HepG2 (cell line): Measurements from ENCODE around the gene PVR. TPM values are rescaled to one million over a fixed set of nuclear protein-coding genes. Genes with fewer than 3 reads are reported as not detected.

Experiments used
- ATAC-seq: fragments of 200-7000 bp; cut with Tn5 transposase; 3 replicates; pipeline ENCODE4 v1.9.1; 2020; ENCODE audit warnings: mild to moderate bottlenecking, moderate library complexity
- BruUV-seq: library from RNA; stranded (reverse); fragments of 400-500 nt; replicated peaks from 2 replicates; lab custom pipeline; 2021; lab: Mats Ljungman, UMichigan
- CTCF ChIA-PET: fragments of 300-600 bp; formaldehyde crosslinking; extraction: SDS; loops from one replicate; lab custom pipeline; 2021; ENCODE audit warnings: low total read pairs, inconsistent platforms, low intra/inter-chr PET ratio; lab: Yijun Ruan, JAX
- POLR2A ChIA-PET: fragments of 350-600 bp; sonication (Branson Sonifier 250); formaldehyde crosslinking; loops from one replicate; lab custom pipeline; 2020; ENCODE audit warnings: antibody characterized with exemption, inconsistent platforms; lab: Yijun Ruan, JAX
- DNase-seq: peaks from one replicate; pipeline ENCODE4 v3.0.0-alpha.2; 2015; ENCODE audit warnings: low spot score
- FAIRE-seq: peaks from 3 replicates; lab custom pipeline; 2011; peaks lifted over from hg19 to GRCh38; lab: Jason Lieb, UNC
- H2AFZ ChIP-seq: one replicate; pipeline ENCODE4 v1.6.1; 2011; ENCODE audit warnings: low read length, inconsistent platforms
- H3K27ac ChIP-seq: fragments of 300-600 bp; 3 replicates; pipeline ENCODE4 v1.8.0; 2011; ENCODE audit warnings: mixed run types, mild to moderate bottlenecking, mixed read lengths, low read length, inconsistent platforms; ENCODE audit not compliant: insufficient read depth; ENCODE audit errors: extremely low read length
- H3K27me3 ChIP-seq, 2 experiments: fragments of 200-600 bp in 1 of 2; 2 replicates in 1 of 2; 3 replicates in 1 of 2; pipeline versions ENCODE4 v1.6.0 to v1.8.0; 2011; ENCODE audit warnings: low read length in 2 of 2, mild to moderate bottlenecking in 2 of 2, moderate library complexity in 2 of 2, inconsistent platforms in 1 of 2; ENCODE audit not compliant: insufficient read depth in 2 of 2, control insufficient read depth in 1 of 2
- H3K36me3 ChIP-seq, 2 experiments: fragments of 200-600 bp in 1 of 2; replicated peaks in 1 of 2; 2 replicates in 1 of 2; 3 replicates in 1 of 2; pipeline versions ENCODE4 v1.5.1 to v1.8.0; 2011; ENCODE audit warnings: low read length in 2 of 2, inconsistent platforms in 1 of 2; ENCODE audit not compliant: insufficient read depth in 2 of 2, control insufficient read depth in 1 of 2
- H3K4me1 ChIP-seq: 2 replicates; pipeline ENCODE4 v1.5.1; 2012; ENCODE audit warnings: low read length, inconsistent platforms; ENCODE audit not compliant: insufficient read depth
- H3K4me2 ChIP-seq: 2 replicates; pipeline ENCODE4 v1.6.0; 2011; ENCODE audit warnings: low read depth, low read length, inconsistent platforms
- H3K4me3 ChIP-seq, 3 experiments: fragments of 200-600 bp in 1 of 3; sonication (generic), shearing (Covaris generic) in 1 of 3; replicated peaks in 1 of 3; 2 replicates each; pipeline ENCODE4 v1.5.1; 2011 to 2016; ENCODE audit warnings: low read length in 3 of 3, inconsistent platforms in 2 of 3, low read depth in 2 of 3, mild to moderate bottlenecking in 2 of 3, control low read depth in 1 of 3, mixed read lengths in 1 of 3; ENCODE audit not compliant: insufficient read depth in 1 of 3
- H3K79me2 ChIP-seq: one replicate; pipeline ENCODE4 v1.6.1; 2011; ENCODE audit warnings: low read length, inconsistent platforms; ENCODE audit not compliant: insufficient read depth
- H3K9ac ChIP-seq: 2 replicates; pipeline ENCODE4 v1.6.0; 2011; ENCODE audit warnings: mild to moderate bottlenecking, low read depth, low read length, inconsistent platforms; ENCODE audit not compliant: insufficient read depth
- H3K9me3 ChIP-seq: 2 replicates; pipeline ENCODE4 v1.5.1; 2012; ENCODE audit warnings: mild to moderate bottlenecking, low read length
- H4K20me1 ChIP-seq: 2 replicates; pipeline ENCODE4 v1.6.0; 2011; ENCODE audit warnings: inconsistent platforms, mild to moderate bottlenecking, low read length, moderate library complexity; ENCODE audit not compliant: insufficient read depth
- ADNP ChIP-seq: sonication (generic); formaldehyde crosslinking; IDR thresholded peaks from 2 replicates; pipeline ENCODE4 v1.4.0; 2020; ENCODE audit warnings: missing genetic modification reagents
- DPF2 ChIP-seq: sonication (generic); formaldehyde crosslinking; IDR thresholded peaks from 2 replicates; pipeline ENCODE4 v1.4.0; 2020; ENCODE audit warnings: mild to moderate bottlenecking, low read depth, missing genetic modification reagents, borderline replicate concordance
- GATA4 ChIP-seq: sonication (generic); IDR thresholded peaks from 2 replicates; pipeline ENCODE4 v1.6.1; 2016; ENCODE audit warnings: antibody characterized with exemption, low read depth, borderline replicate concordance
- POLR2G ChIP-seq: fragments of 200-400 bp; formaldehyde crosslinking; IDR thresholded peaks from 2 replicates; pipeline ENCODE4 v1.6.1; 2018; ENCODE audit warnings: mild to moderate bottlenecking, low read depth, low read length, moderate library complexity
- ZMYM4 ChIP-seq: sonication (generic); formaldehyde crosslinking; IDR thresholded peaks from 2 replicates; pipeline ENCODE4 v1.8.1; 2023; ENCODE audit warnings: mild to moderate bottlenecking, missing genetic modification reagents
- ZNF451 ChIP-seq: sonication (generic); formaldehyde crosslinking; IDR thresholded peaks from 2 replicates; pipeline ENCODE4 v1.5.0; 2020; ENCODE audit warnings: mild to moderate bottlenecking, missing genetic modification reagents
- WGBS: methylation state at CpG from one replicate; pipeline ENCODE4 v1.1.6; 2017; ENCODE audit warnings: low lambda C conversion rate; 5-methylcytosine and 5-hydroxymethylcytosine counted together
- in situ Hi-C: cut with HindIII; loops from 2 replicates; pipeline ENCODE4 v1.10.0; 2017; ENCODE audit warnings: low pct_unique_long_range_greater_than_20kb; ENCODE audit not compliant: extremely low pct_ligation_motif_present
- intact Hi-C: fragments of 100-400 bp; cut with micrococcal nuclease; formaldehyde crosslinking; loops from one replicate; pipeline ENCODE4 v1.10.0; 2022; ENCODE audit not compliant: unreplicated experiment
- polyA plus RNA-seq, 8 experiments: library from polyadenylated mRNA; depleted of rRNA in 3 of 8; stranded (reverse) in 7 of 8; unstranded in 1 of 8; fragments of >200 nt; fragmentation: Illumina TruSeq in 4 of 8; extraction: Trizol in 4 of 8; gene quantifications; 2 replicates each; pipeline versions ENCODE4 v1.2.1 to v1.2.3, GENCODE V29; 2011 to 2016; ENCODE audit warnings: low read depth in 4 of 8, missing spikeins in 1 of 8, mixed read lengths in 1 of 8; ENCODE audit not compliant: insufficient read depth in 1 of 8
- total RNA-seq, 5 experiments: library from RNA; depleted of rRNA; stranded (reverse); fragments of >200 nt; fragmentation: Illumina TruSeq; extraction: Trizol; gene quantifications; 2 replicates each; pipeline ENCODE4 v1.2.3, GENCODE V29; 2016; ENCODE audit warnings: low read depth in 1 of 5
- TF ChIP-seq, protein P1 (sequence below): sonication (generic); formaldehyde crosslinking; IDR thresholded peaks from 2 replicates; pipeline ENCODE4 v1.4.0; 2020; ENCODE audit warnings: mild to moderate bottlenecking, missing genetic modification reagents
- TF ChIP-seq, protein P2 (sequence below): sonication (generic); formaldehyde crosslinking; IDR thresholded peaks from 2 replicates; pipeline ENCODE4 v1.4.0; 2020; ENCODE audit warnings: missing genetic modification reagents, borderline replicate concordance

Gene PVR
- total and polyA plus RNA-seq, 2 of the 13 experiments (the other 11 are each of a cell fraction or from before 2014, with no cell fraction given): 43.4 to 46.6 TPM

DNA sequence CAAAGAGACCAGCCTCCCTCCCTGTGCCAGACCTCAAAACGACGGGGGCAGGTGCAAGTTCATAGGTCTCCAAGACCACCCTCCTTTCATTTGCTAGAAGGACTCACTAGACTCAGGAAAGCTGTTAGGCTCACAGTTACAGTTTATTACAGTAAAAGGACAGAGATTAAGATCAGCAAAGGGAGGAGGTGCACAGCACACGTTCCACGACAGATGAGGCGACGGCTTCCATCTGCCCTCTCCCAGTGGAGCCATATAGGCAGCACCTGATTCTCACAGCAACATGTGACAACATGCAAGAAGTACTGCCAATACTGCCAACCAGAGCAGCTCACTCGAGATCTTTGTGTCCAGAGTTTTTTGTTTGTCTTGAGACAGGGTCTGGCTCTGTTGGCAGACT lies 18.2 kb downstream of the PVR start:
- H3K27me3 ChIP-seq: no peaks in the 10 kb centered on the region

DNA sequence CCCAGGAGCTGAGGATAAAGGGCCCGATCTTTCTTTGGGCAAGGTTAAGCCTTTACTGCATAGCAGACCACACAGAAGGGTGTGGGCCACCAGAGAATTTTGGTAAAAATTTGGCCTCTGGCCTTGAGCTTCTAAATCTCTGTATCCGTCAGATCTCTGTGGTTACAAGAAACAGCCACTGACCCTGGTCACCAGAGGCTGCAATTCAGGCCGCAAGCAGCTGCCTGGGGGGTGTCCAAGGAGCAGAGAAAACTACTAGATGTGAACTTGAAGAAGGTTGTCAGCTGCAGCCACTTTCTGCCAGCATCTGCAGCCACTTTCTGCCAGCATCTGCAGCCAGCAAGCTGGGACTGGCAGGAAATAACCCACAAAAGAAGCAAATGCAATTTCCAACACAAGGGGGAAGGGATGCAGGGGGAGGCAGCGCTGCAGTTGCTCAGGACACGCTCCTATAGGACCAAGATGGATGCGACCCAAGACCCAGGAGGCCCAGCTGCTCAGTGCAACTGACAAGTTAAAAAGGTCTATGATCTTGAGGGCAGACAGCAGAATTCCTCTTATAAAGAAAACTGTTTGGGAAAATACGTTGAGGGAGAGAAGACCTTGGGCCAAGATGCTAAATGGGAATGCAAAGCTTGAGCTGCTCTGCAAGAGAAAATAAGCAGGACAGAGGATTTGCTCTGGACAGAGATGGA lies 19.1 kb downstream of the PVR start:
- TSS peak; percentile 23 for BruUV-seq
- intact Hi-C loops (no loop called here), in situ Hi-C loops (no loop called here)
- H4K20me1 ChIP-seq: 0 out of 2 replicates have a peak, but pooled peaks cover 4% of the 10 kb centered on the region
- no peak for DNase-seq
- ChIA-PET POLR2A (interaction anchor here (0.6 to 1.6 kb wide), 7 partner anchors 8 to 92 kb away, joined by 3 to 8 read pairs (median 3); no protein-coding TSS in a partner anchor), CTCF (no interaction called here)
- WGBS: 100% methylated on average over 7 of the region's 7 CpGs
- no peak for ATAC-seq
- H3K27ac ChIP-seq: no peak overlapping the region
- H3K4me2 ChIP-seq: no peak overlapping the region
- peaks cover 34 to 54% of the 10 kb centered on the region in 2 experiments for H3K36me3 ChIP-seq
- no peak for FAIRE-seq
- no peaks in the 10 kb centered on the region for H3K27me3 ChIP-seq
- H3K9ac ChIP-seq: no peak overlapping the region
- H3K4me3 ChIP-seq: no peak overlapping the region
- H3K79me2 ChIP-seq: no peaks in the 10 kb centered on the region
- H3K9me3 ChIP-seq: no peaks in the 10 kb centered on the region
- H3K4me1 ChIP-seq: no peaks in the 10 kb centered on the region
- no peak overlapping the region for H2AFZ ChIP-seq
- TF ChIP-seq DPF2 (CRISPR knock-in tag): no peak
- TF ChIP-seq ZNF451: no peak
- TF ChIP-seq, protein P1, sequence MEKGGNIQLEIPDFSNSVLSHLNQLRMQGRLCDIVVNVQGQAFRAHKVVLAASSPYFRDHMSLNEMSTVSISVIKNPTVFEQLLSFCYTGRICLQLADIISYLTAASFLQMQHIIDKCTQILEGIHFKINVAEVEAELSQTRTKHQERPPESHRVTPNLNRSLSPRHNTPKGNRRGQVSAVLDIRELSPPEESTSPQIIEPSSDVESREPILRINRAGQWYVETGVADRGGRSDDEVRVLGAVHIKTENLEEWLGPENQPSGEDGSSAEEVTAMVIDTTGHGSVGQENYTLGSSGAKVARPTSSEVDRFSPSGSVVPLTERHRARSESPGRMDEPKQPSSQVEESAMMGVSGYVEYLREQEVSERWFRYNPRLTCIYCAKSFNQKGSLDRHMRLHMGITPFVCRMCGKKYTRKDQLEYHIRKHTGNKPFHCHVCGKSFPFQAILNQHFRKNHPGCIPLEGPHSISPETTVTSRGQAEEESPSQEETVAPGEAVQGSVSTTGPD (CRISPR knock-in tag): no peak
- TF ChIP-seq GATA4: no peak
- no peak for TF ChIP-seq ADNP (CRISPR knock-in tag)
- TF ChIP-seq, protein P2, sequence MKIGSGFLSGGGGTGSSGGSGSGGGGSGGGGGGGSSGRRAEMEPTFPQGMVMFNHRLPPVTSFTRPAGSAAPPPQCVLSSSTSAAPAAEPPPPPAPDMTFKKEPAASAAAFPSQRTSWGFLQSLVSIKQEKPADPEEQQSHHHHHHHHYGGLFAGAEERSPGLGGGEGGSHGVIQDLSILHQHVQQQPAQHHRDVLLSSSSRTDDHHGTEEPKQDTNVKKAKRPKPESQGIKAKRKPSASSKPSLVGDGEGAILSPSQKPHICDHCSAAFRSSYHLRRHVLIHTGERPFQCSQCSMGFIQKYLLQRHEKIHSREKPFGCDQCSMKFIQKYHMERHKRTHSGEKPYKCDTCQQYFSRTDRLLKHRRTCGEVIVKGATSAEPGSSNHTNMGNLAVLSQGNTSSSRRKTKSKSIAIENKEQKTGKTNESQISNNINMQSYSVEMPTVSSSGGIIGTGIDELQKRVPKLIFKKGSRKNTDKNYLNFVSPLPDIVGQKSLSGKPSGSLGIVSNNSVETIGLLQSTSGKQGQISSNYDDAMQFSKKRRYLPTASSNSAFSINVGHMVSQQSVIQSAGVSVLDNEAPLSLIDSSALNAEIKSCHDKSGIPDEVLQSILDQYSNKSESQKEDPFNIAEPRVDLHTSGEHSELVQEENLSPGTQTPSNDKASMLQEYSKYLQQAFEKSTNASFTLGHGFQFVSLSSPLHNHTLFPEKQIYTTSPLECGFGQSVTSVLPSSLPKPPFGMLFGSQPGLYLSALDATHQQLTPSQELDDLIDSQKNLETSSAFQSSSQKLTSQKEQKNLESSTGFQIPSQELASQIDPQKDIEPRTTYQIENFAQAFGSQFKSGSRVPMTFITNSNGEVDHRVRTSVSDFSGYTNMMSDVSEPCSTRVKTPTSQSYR: no peak
- TF ChIP-seq POLR2G: 0 out of 2 replicates have a peak, but pooled peaks have one; percentile 4

More for the DNA sequence above, 18.2 kb downstream of the PVR start:
- H3K79me2 ChIP-seq: no peaks in the 10 kb centered on the region
- no peak for TF ChIP-seq ZMYM4 (CRISPR knock-in tag)
- TF ChIP-seq POLR2G: 0 out of 2 replicates have a peak, but pooled peaks have one; percentile 20
- TF ChIP-seq, all 625 proteins: peak for 1
- H4K20me1 ChIP-seq: 0 out of 2 replicates have a peak, but pooled peaks cover 4% of the 10 kb centered on the region
- FAIRE-seq (no peak), ATAC-seq (no peak), DNase-seq (no peak)
- intact Hi-C loops (no loop called here), in situ Hi-C loops (no loop called here)
- H3K36me3 ChIP-seq: peaks cover 39 to 63% of the 10 kb centered on the region in 2 experiments
- H3K4me2 ChIP-seq: no peak overlapping the region
- H3K9me3 ChIP-seq: no peaks in the 10 kb centered on the region
- 87% methylated on average over 6 of the region's 7 CpGs for WGBS
- POLR2A ChIA-PET: interaction anchor here (0.6 to 1.6 kb wide), 5 partner anchors 17 to 91 kb away, joined by 3 to 8 read pairs (median 3); no protein-coding TSS in a partner anchor
- BruUV-seq: no TSS peak
- no peaks in the 10 kb centered on the region for H3K4me1 ChIP-seq
- no peak overlapping the region for H2AFZ ChIP-seq
- no peak overlapping the region for H3K9ac ChIP-seq
- H3K27ac ChIP-seq: no peak overlapping the region
- no peak overlapping the region for H3K4me3 ChIP-seq
- CTCF ChIA-PET: no interaction called here
